H1 (cell line): ENCODE data around the gene CSNK1G2. TPM values are rescaled to one million over a fixed set of nuclear protein-coding genes. Genes with fewer than 3 reads are reported as not detected.

Experiments used
- CTCF ChIA-PET: fragments of 300-600 bp; sonication (Branson Sonifier 250); formaldehyde crosslinking; loops from one replicate; lab custom pipeline; 2021; ENCODE audit not compliant: partially characterized antibody; lab: Charles Lee
- POLR2A ChIA-PET: fragments of 300-600 bp; sonication (Branson Sonifier 250); formaldehyde crosslinking; loops from one replicate; lab custom pipeline; 2021; ENCODE audit warnings: inconsistent platforms; ENCODE audit not compliant: partially characterized antibody; lab: Charles Lee
- DNase-seq, 2 experiments: peaks; one replicate each; pipeline versions ENCODE4 v3.0.0 to v3.0.0-alpha.2; 2010 to 2022; ENCODE audit warnings: low spot score in 2 of 2, low read depth in 1 of 2, mixed read lengths in 1 of 2
- FAIRE-seq: peaks from 2 replicates; lab custom pipeline; 2011; peaks lifted over from hg19 to GRCh38; lab: Jason Lieb, UNC
- H2AFZ ChIP-seq: 2 replicates; pipeline ENCODE4 v1.8.1; 2012; ENCODE audit warnings: low read length, inconsistent platforms
- H2AK5ac ChIP-seq: 2 replicates; pipeline ENCODE4 v1.6.1; 2013; ENCODE audit warnings: low read depth, low read length
- H2BK120ac ChIP-seq: replicated peaks from 2 replicates; pipeline ENCODE3; 2013; ENCODE audit warnings: low read depth, low read length, inconsistent platforms
- H2BK12ac ChIP-seq: 2 replicates; pipeline ENCODE4 v1.6.1; 2013; ENCODE audit warnings: low read depth, low read length
- H2BK15ac ChIP-seq: 2 replicates; pipeline ENCODE4 v1.6.1; 2013; ENCODE audit warnings: low read length
- H2BK20ac ChIP-seq: 2 replicates; pipeline ENCODE4 v1.6.1; 2013; ENCODE audit warnings: low read length
- H2BK5ac ChIP-seq: 2 replicates; pipeline ENCODE4 v1.6.1; 2013; ENCODE audit warnings: low read depth, low read length
- H3K14ac ChIP-seq: 2 replicates; pipeline ENCODE4 v1.6.1; 2013; ENCODE audit warnings: inconsistent platforms; ENCODE audit not compliant: insufficient read length
- H3K18ac ChIP-seq: 2 replicates; pipeline ENCODE4 v1.6.1; 2013; ENCODE audit warnings: low read length; ENCODE audit errors: extremely low read depth
- H3K23ac ChIP-seq: 2 replicates; pipeline ENCODE4 v1.6.1; 2013; ENCODE audit warnings: inconsistent platforms; ENCODE audit not compliant: insufficient read length
- H3K23me2 ChIP-seq: 2 replicates; pipeline ENCODE4 v1.6.1; 2013; ENCODE audit warnings: low read depth, low read length
- H3K27ac ChIP-seq: 2 replicates; pipeline ENCODE4 v1.6.1; 2011; ENCODE audit warnings: low read depth, low read length, inconsistent platforms
- H3K27me3 ChIP-seq, 4 experiments: replicated peaks in 1 of 4; 1 replicate in 1 of 4; 2 replicates in 3 of 4; pipeline versions ENCODE4 v1.6.1 to v1.8.1; 2011 to 2013; ENCODE audit warnings: low read length in 3 of 4, mild to moderate bottlenecking in 3 of 4, inconsistent platforms in 2 of 4, mixed read lengths in 2 of 4, moderate library complexity in 1 of 4; ENCODE audit not compliant: control insufficient read depth in 3 of 4, insufficient read depth in 3 of 4; ENCODE audit errors: extremely low read depth in 1 of 4
- H3K36me3 ChIP-seq, 4 experiments: 2 replicates each; pipeline versions ENCODE4 v1.6.1 to v1.8.1; 2011 to 2013; ENCODE audit warnings: mild to moderate bottlenecking in 4 of 4, low read length in 3 of 4, moderate library complexity in 2 of 4, control low read depth in 1 of 4, inconsistent platforms in 1 of 4; ENCODE audit not compliant: insufficient read depth in 4 of 4, control insufficient read depth in 2 of 4
- H3K4ac ChIP-seq: replicated peaks from 2 replicates; pipeline ENCODE3; 2013; ENCODE audit warnings: low read length, low read depth, mixed read lengths, inconsistent platforms; ENCODE audit not compliant: insufficient read length
- H3K4me1 ChIP-seq, 4 experiments: replicated peaks in 1 of 4; 1 replicate in 1 of 4; 2 replicates in 3 of 4; pipeline versions ENCODE4 v1.6.1 to v1.8.1; 2011 to 2013; ENCODE audit warnings: low read length in 3 of 4, inconsistent platforms in 2 of 4, mixed read lengths in 1 of 4; ENCODE audit not compliant: insufficient read depth in 4 of 4, control insufficient read depth in 3 of 4
- H3K4me2 ChIP-seq, 2 experiments: 2 replicates each; pipeline versions ENCODE4 v1.6.1 to v1.8.1; 2011 to 2013; ENCODE audit warnings: low read depth in 2 of 2, low read length in 2 of 2, control low read depth in 1 of 2, inconsistent platforms in 1 of 2, mild to moderate bottlenecking in 1 of 2; ENCODE audit not compliant: insufficient read depth in 1 of 2
- H3K4me3 ChIP-seq, 4 experiments: fragments of 200-600, 300-600 bp in 1 of 4; sonication (generic), shearing (Covaris generic), sonication (Bioruptor Twin) in 1 of 4; 2 replicates each; pipeline versions ENCODE4 v1.5.1 to v1.8.1; 2011 to 2016; ENCODE audit warnings: low read length in 4 of 4, low read depth in 3 of 4, control low read depth in 2 of 4, inconsistent platforms in 2 of 4, mild to moderate bottlenecking in 2 of 4, mixed read lengths in 1 of 4, moderate library complexity in 1 of 4; ENCODE audit not compliant: insufficient read depth in 2 of 4; ENCODE audit errors: extremely low read depth in 1 of 4
- H3K56ac ChIP-seq: replicated peaks from 2 replicates; pipeline ENCODE3; 2013; ENCODE audit warnings: low read depth, mild to moderate bottlenecking, mixed read lengths, low read length, inconsistent platforms; ENCODE audit not compliant: insufficient read length
- H3K79me1 ChIP-seq: 2 replicates; pipeline ENCODE4 v1.6.1; 2013; ENCODE audit warnings: low read depth, low read length, control low read depth
- H3K79me2 ChIP-seq, 2 experiments: 2 replicates each; pipeline versions ENCODE4 v1.6.1 to v1.8.1; 2012 to 2013; ENCODE audit warnings: low read length in 2 of 2, mild to moderate bottlenecking in 2 of 2, inconsistent platforms in 1 of 2; ENCODE audit not compliant: insufficient read depth in 2 of 2, control insufficient read depth in 1 of 2
- H3K9ac ChIP-seq, 4 experiments: replicated peaks in 1 of 4; 1 replicate in 1 of 4; 2 replicates in 3 of 4; pipeline versions ENCODE4 v1.6.1 to v1.8.1; 2011 to 2013; ENCODE audit warnings: low read depth in 3 of 4, low read length in 3 of 4, control low read depth in 2 of 4, mild to moderate bottlenecking in 2 of 4, moderate library complexity in 2 of 4, inconsistent platforms in 1 of 4; ENCODE audit errors: extremely low read depth in 1 of 4
- H3K9me3 ChIP-seq, 2 experiments: 2 replicates each; pipeline versions ENCODE4 v1.6.1 to v1.8.1; 2012 to 2013; ENCODE audit warnings: mild to moderate bottlenecking in 2 of 2, moderate library complexity in 2 of 2, control low read depth in 1 of 2, inconsistent platforms in 1 of 2, low read depth in 1 of 2, low read length in 1 of 2, mixed read lengths in 1 of 2; ENCODE audit not compliant: insufficient read depth in 2 of 2
- H4K20me1 ChIP-seq, 2 experiments: replicated peaks in 1 of 2; 2 replicates each; pipeline versions ENCODE3 to v1.8.1; 2011 to 2013; ENCODE audit warnings: inconsistent platforms in 2 of 2, low read length in 2 of 2, mild to moderate bottlenecking in 1 of 2; ENCODE audit not compliant: insufficient read depth in 2 of 2, control insufficient read depth in 1 of 2
- H4K5ac ChIP-seq: 2 replicates; pipeline ENCODE4 v1.6.1; 2013; ENCODE audit warnings: low read length, low read depth, mixed read lengths, inconsistent platforms; ENCODE audit not compliant: insufficient read length
- H4K8ac ChIP-seq: 2 replicates; pipeline ENCODE4 v1.8.0; 2013; ENCODE audit warnings: mild to moderate bottlenecking, moderate library complexity, low read length, inconsistent platforms; ENCODE audit not compliant: insufficient read depth; ENCODE audit errors: extremely low read depth
- H4K91ac ChIP-seq: replicated peaks from 2 replicates; pipeline ENCODE3; 2013; ENCODE audit warnings: low read length, mixed read lengths, inconsistent platforms; ENCODE audit not compliant: insufficient read length
- HDAC2 ChIP-seq, 2 experiments: fragments of 300-600 bp in 1 of 2; sonication (generic) in 1 of 2; IDR thresholded peaks; 2 replicates each; pipeline ENCODE4 v1.6.1; 2011 to 2012; ENCODE audit warnings: low read depth in 2 of 2, low read length in 2 of 2, mild to moderate bottlenecking in 2 of 2, moderate library complexity in 2 of 2, borderline replicate concordance in 1 of 2, inconsistent platforms in 1 of 2
- JUN ChIP-seq: IDR thresholded peaks from 2 replicates; pipeline ENCODE4 v1.6.1; 2011; ENCODE audit warnings: low read depth, mild to moderate bottlenecking, improper control_type of control experiment, low read length
- POLR2AphosphoS5 ChIP-seq: IDR thresholded peaks from 2 replicates; pipeline ENCODE4 v1.6.1; 2011; ENCODE audit warnings: low read depth, low read length
- POU5F1 ChIP-seq: IDR thresholded peaks from 2 replicates; pipeline ENCODE4 v1.6.1; 2011; ENCODE audit warnings: low read depth, mild to moderate bottlenecking, low read length, moderate library complexity
- RFX5 ChIP-seq: IDR thresholded peaks from 2 replicates; pipeline ENCODE4 v1.6.1; 2011; ENCODE audit warnings: low read depth, low read length, improper control_type of control experiment, borderline replicate concordance
- RNF2 ChIP-seq: fragments of 200-900, 300-1000 bp; sonication (generic); IDR thresholded peaks from 2 replicates; pipeline ENCODE4 v1.7.1; 2016; ENCODE audit warnings: borderline replicate concordance, low read depth, mild to moderate bottlenecking, antibody characterized with exemption, low read length; ENCODE audit not compliant: poor library complexity, severe bottlenecking; ENCODE audit errors: missing control alignments
- SP2 ChIP-seq: IDR thresholded peaks from 2 replicates; pipeline ENCODE4 v1.6.1; 2012; ENCODE audit warnings: mild to moderate bottlenecking, low read length, inconsistent platforms
- TAF7 ChIP-seq: optimal IDR thresholded peaks from 2 replicates; pipeline ENCODE3; 2011; ENCODE audit warnings: low read depth, mild to moderate bottlenecking, inconsistent platforms, low read length, moderate library complexity, borderline replicate concordance
- WGBS, 2 experiments: shearing (Covaris generic) in 1 of 2; methylation state at CpG; one replicate each; pipeline versions ENCODE4 v1.1.6 to v1.1.7; 2013 to 2015; ENCODE audit warnings: low lambda C conversion rate in 2 of 2, mixed read lengths in 2 of 2, inconsistent platforms in 1 of 2, low coverage in 1 of 2, missing lambda C conversion rate in 1 of 2; ENCODE audit not compliant: insufficient replicate concordance in 2 of 2, insufficient coverage in 1 of 2, insufficient read length in 1 of 2; ENCODE audit errors: extremely low coverage in 1 of 2, missing lambda C conversion rate in 1 of 2; 5-methylcytosine and 5-hydroxymethylcytosine counted together
- polyA plus RNA-seq, 7 experiments: library from polyadenylated mRNA; depleted of rRNA in 3 of 7; stranded (reverse) in 5 of 7; unstranded in 2 of 7; fragments of >200 nt in 5 of 7; fragments of 200-250 nt in 2 of 7; gene quantifications; 1 replicate in 5 of 7; 2 replicates in 1 of 7; 4 replicates in 1 of 7; pipeline versions ENCODE4 v1.2.1 to v1.2.3, GENCODE V29; 2011 to 2013; ENCODE audit warnings: missing spikeins in 2 of 7, mixed read lengths in 2 of 7
- total RNA-seq: library from RNA; stranded (reverse); fragmentation: NEBNext Ultra II Directional; extraction: Animal tissue kit (Norgen Biotek cat#: 25700); gene quantifications from 2 replicates; pipeline ENCODE4 v1.2.1, GENCODE V29; 2021

The CSNK1G2 gene
- total and polyA plus RNA-seq, 2 of the 8 experiments (the other 6 are each of a cell fraction or from before 2014, with no cell fraction given): 99.5 to 130 TPM

- H3K27ac ChIP-seq: no peak overlapping the region
- TF ChIP-seq JUN (no peak), RNF2 (no peak), SP2 (no peak), POLR2AphosphoS5 (no peak), TAF7 (no peak), RFX5 (no peak), HDAC2 (IDR thresholded peaks at IDR 0.05; ENCODE audit: borderline replicate concordance in 1 of 2, low read depth in 2 of 2, low read length in 2 of 2) (no peak), POU5F1 (no peak)
- TF ChIP-seq, all 59 proteins: peak for 0
- H3K18ac ChIP-seq: no peak overlapping the region
- H2BK15ac ChIP-seq: no peak overlapping the region
- no peak overlapping the region for H3K23ac ChIP-seq
- H3K56ac ChIP-seq: no peak overlapping the region
- H3K79me1 ChIP-seq: 0 out of 2 replicates have a peak, but pooled peaks cover 2% of the 10 kb centered on the region
- no peak overlapping the region for H2BK12ac ChIP-seq
- no peak overlapping the region for H3K4ac ChIP-seq
- no peak for DNase-seq
- H2AFZ ChIP-seq: no peak overlapping the region
- no peak overlapping the region for H3K9ac ChIP-seq
- no peaks in the 10 kb centered on the region for H3K79me2 ChIP-seq
- ChIA-PET CTCF (interaction anchor here (1.0 kb wide), 1 partner anchor 69 kb away, joined by 3 read pairs; no protein-coding TSS in a partner anchor), POLR2A (interaction anchor here (0.8 to 1.3 kb wide), 3 partner anchors 11 to 45 kb away, joined by 3 to 4 read pairs (median 4); no protein-coding TSS in a partner anchor)
- no peak for FAIRE-seq
- H2BK120ac ChIP-seq: no peak overlapping the region
- no peaks in the 10 kb centered on the region for H3K23me2 ChIP-seq
- peaks cover 3 to 14% (median 7%) of the 10 kb centered on the region in 4 experiments; a peak in 5 of 8 replicates for H3K36me3 ChIP-seq
- H3K4me2 ChIP-seq: no peak overlapping the region
- H4K91ac ChIP-seq: no peak overlapping the region
- no peak overlapping the region for H3K14ac ChIP-seq
- H2AK5ac ChIP-seq: no peak overlapping the region
- H4K8ac ChIP-seq: no peak overlapping the region
- H4K5ac ChIP-seq: no peak overlapping the region
- no peak overlapping the region for H2BK20ac ChIP-seq
- H3K9me3 ChIP-seq: no peaks in the 10 kb centered on the region
- no peak overlapping the region for H3K4me3 ChIP-seq
- H3K4me1 ChIP-seq: no peaks in the 10 kb centered on the region
- H3K27me3 ChIP-seq: peaks cover 0 to 4% (median 0%) of the 10 kb centered on the region in 4 experiments; a peak in 1 of 7 replicates
- peaks cover 0 to 13% of the 10 kb centered on the region in 2 experiments for H4K20me1 ChIP-seq
- WGBS, 2 experiments: 95% methylated on average over 42 of the region's 52 CpGs; no CpG with 5 or more reads in 1 of the 2 experiments
- no peak overlapping the region for H2BK5ac ChIP-seq
These were observed 58.0 kb downstream of the CSNK1G2 start for GRCh38 chr19:1998712-1999708.
